GM19455 (cell line): ENCODE measurements around the gene TSSK2.
"Not testable (repeated sequence)": the region's sequence is repeated elsewhere in the genome, so short reads cannot be mapped to it uniquely, and the experiment has no call there.

Experiments used
- ATAC-seq: cut with Tn5 transposase; IDR thresholded peaks from one replicate; pipeline ENCODE4 v1.9.1; 2021; ENCODE audit not compliant: unreplicated experiment

TSSK2 gene

GRCh38 chr22:19138217-19139000, 7.3 kb downstream of the TSSK2 start:
- ATAC-seq: no peak

- no peak for ATAC-seq
Observed at GRCh38 chr22:19139001-19139356, 7.9 kb downstream of the TSSK2 start.

- ATAC-seq: no peak
Observed at GRCh38 chr22:19139974-19140373, 8.9 kb downstream of the TSSK2 start.

GRCh38 chr22:19142394-19142793, 11.3 kb downstream of the TSSK2 start:
- no peak for ATAC-seq

GRCh38 chr22:19143212-19143611, 12.1 kb downstream of the TSSK2 start:
- no peak for ATAC-seq

- ATAC-seq: no peak
Observed at GRCh38 chr22:19143967-19144400, 12.9 kb downstream of the TSSK2 start.

GRCh38 chr22:19146215-19146968, 15.3 kb downstream of the TSSK2 start:
- no peak for ATAC-seq

GRCh38 chr22:19147195-19147780, 16.2 kb downstream of the TSSK2 start:
- no peak for ATAC-seq

- ATAC-seq: no peak
Observed at GRCh38 chr22:19148417-19149046, 17.4 kb downstream of the TSSK2 start.

- no peak for ATAC-seq
Observed at GRCh38 chr22:19149047-19149883, 18.2 kb downstream of the TSSK2 start.

- ATAC-seq: no peak
Observed at GRCh38 chr22:19149991-19150390, 18.9 kb downstream of the TSSK2 start, which contains the start of gene GSC2. Gene GSC2, minus strand, starts transcription at chr22:19150292. Its CDS starts 9 bp downstream, at chr22:19150283.

GRCh38 chr22:19150482-19151328, 19.6 kb downstream of the TSSK2 start:
- no peak for ATAC-seq

GRCh38 chr22:19151329-19152191, 20.5 kb downstream of the TSSK2 start:
- no peak for ATAC-seq

- no peak for ATAC-seq
Observed at GRCh38 chr22:19152942-19153883, 22.1 kb downstream of the TSSK2 start.

- not testable (repeated sequence) for ATAC-seq
Observed at GRCh38 chr22:19156109-19156508, 25.0 kb downstream of the TSSK2 start.

GRCh38 chr22:19158649-19159048, 27.5 kb downstream of the TSSK2 start:
- ATAC-seq: not testable (repeated sequence)

- ATAC-seq: no peak
Observed at GRCh38 chr22:19164425-19164824, 33.3 kb downstream of the TSSK2 start.

GRCh38 chr22:19166421-19166820, 35.3 kb downstream of the TSSK2 start:
- ATAC-seq: no peak
